SW 1271 (cell line): Measurements from ENCODE around the gene ZNF598.
"Not testable (repeated sequence)": the region's sequence is repeated elsewhere in the genome, so short reads cannot be mapped to it uniquely, and the experiment has no call there.

Experiments used
- DNase-seq, 2 experiments: peaks; one replicate each; lab custom pipeline; 2025; lab: John Stamatoyannopoulos, UW

ZNF598 gene

DNA sequence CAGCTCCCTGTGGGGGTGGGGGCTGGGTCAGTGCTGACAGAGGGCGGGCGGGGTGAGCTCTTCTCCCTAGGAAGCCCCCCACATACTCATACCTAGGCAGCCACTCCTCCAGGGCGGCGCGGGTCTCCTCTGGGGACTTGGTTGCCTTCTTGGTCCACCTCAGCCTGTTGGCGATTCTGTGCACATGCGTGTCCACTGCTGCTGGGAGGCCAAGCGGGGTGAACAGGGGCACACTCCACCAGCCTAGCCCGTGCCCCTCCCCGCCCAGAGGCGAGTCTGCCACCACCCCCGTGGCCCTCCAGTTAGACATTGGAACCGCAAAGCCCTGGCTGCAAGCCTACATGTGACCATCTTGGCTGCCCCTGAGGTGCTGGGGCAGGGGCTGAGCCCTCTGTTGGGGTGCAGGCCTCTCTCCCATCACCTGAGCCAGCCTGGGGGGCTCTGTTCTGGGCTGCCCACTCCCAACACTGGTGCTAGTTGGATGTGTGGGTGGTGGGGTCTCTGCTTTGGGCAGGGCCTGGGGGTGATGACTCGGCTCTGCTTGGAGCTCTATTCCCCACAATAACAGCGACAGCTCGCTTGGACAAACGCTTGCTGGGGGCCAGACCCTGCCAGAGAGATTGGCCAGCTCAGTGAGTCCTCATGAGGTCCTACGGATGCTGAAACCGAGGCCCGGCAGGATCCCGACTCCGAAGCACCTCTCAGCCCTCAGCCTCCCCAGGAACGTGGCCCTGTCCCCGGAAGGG, 30.6 kb upstream of the ZNF598 start:
- DNase-seq, result no peak

DNA sequence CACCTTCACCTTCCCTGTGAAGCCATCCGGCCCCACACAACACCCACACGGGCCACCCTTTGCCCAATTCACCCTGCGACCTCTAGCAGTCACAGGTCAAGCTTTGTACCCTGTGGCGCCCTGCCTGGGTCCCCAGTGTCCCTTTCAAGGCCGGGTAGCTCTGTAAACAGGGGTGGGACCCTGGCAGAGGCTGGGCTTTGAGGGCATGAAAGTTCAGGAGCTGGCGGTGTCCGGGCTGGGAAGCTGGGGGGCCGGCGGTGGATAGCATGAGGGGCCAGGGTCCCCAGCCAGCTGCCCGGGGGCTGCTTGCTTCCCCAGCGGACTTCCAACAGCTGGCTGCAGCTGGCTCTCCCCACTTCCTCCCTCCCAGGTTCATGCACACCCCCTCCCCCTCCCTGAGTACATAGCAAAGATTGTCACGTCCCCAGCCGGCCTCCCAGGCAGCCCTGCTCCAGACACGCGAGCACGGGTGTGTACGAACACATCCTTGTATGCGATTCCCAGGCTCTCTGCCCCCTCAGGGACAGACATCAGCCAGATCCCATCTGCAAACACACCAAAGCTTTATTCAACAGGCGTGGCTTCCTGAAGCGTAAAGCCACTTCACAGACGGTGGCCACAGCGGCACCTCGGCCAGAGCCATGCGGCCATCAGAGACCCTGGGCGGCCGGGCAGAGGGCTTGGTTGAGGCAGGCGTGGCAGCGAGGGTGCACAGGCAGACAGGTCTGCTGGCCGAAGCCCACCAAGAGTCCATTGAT, 29.8 kb upstream of the ZNF598 start:
- no peak for DNase-seq

DNA sequence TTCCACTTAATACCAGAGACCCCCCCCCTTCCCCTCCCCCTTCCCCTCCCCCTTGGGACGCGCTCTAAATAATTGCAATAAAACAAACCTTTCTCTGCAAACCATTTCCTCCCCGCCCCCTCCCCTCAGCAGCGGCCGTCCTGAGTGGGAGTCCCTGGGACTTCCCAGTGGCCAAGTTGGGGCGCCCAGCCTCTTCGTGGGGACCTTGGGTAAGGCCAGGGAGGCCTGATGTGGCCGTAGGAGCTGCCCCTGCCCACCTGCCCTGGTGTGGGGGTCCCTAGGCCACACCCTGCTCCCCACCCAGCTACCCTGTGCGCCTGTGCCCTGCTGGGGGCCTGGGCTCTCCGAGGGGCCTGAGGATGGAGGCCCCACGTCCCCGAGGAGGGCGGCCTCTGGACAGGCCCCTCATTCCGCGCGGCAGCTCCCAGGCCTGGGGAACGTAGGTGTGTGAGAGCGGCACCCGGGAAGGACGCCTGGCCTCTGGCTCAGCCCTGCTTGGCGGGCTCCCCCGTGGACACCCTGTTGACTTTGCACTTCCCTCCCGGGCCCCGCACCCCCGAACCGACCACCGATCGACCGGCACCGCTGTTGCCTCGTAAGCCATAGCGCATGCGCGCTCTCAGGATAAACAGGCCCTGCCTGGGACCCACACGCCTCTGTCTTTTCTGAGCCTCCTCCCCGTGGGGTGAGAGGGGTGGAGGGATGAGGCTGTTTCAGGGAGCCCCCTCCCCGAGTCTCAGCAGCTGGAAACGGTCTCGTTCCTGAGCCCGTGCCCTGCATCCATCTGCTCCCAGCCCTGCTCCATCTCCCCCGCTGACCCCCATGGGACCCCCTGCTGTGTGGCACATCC, 29.0 kb upstream of the ZNF598 start:
- no peak for DNase-seq

DNA sequence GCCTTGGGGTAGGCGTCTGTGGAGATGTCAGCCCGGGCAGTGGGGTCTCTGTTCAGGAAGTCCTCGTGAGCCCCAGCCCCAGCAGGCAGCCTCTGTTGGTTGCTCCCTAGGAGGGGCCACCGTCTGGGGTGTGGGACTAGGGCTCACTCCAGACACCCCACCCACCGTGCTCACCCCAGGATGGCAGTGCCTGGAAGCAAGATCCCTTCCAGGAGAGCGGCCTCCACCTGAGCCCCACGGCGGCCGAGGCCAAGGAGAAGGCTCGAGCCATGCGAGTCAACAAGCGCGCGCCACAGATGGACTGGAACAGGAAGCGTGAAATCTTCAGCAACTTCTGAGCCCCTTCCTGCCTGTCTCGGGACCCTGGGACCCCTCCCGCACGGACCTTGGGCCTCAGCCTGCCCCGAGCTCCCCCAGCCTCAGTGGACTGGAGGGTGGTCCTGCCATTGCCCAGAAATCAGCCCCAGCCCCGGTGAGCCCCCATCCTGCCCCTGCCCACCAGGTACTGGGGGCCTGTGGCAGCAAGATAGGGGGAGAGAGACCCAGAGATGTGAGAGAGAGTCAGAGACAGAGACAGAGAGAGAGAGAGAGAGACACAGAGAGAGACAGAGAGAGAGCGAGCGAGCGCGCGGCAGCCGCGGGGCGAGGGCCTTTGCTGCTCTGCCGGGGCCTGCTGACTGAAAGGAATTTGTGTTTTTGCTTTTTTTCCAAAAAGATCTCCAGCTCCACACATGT, 28.2 kb upstream of the ZNF598 start:
- DNase-seq, result no peak

DNA sequence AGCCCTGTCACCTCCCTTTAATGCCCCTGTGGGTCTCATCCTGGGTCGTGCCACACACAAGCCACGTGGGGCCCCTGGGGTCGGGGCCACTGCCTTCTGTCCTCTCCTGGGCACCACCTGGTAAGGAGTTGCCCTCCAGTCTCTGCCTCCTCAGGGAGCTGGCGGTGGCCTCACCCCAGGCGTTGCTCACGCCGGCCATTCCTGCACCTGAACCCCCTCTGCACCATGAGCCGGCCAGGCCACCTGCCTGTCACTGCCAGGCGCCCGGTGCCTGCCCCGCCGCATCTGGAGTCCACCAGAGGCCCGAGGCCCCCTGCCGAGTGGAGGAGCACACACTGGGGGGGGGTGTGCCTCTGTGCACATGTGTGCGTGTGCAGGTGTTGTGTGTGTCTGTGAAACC, 27.5 kb upstream of the ZNF598 start:
- DNase-seq, result no peak

DNA sequence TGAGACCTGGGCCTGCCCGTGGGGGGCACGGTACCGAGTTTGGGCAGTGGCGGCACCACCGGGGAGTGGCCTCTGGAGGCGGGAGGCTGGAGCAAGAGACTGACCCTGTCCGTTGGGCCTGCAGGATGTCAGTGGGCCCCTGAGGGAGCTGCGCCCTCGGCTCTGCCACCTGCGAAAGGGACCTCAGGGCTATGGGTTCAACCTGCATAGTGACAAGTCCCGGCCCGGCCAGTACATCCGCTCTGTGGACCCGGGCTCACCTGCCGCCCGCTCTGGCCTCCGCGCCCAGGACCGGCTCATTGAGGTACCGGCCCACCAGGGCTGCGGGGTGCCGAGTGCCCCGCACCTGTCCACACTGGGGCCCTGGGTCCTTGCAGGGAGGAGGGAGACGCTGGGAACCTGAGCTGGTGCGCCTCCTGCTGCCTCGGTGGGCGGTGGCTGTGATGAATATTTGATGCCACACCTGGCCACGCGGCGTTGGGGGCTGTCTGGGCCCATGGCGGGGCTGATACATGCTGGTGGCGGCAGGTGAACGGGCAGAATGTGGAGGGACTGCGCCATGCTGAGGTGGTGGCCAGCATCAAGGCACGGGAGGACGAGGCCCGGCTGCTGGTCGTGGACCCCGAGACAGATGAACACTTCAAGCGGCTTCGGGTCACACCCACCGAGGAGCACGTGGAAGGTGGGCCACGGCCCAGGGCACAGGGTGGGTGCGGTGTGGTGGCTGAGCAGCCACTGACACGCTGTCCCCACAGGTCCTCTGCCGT, 26.8 kb upstream of the ZNF598 start:
- DNase-seq, result no peak

DNA sequence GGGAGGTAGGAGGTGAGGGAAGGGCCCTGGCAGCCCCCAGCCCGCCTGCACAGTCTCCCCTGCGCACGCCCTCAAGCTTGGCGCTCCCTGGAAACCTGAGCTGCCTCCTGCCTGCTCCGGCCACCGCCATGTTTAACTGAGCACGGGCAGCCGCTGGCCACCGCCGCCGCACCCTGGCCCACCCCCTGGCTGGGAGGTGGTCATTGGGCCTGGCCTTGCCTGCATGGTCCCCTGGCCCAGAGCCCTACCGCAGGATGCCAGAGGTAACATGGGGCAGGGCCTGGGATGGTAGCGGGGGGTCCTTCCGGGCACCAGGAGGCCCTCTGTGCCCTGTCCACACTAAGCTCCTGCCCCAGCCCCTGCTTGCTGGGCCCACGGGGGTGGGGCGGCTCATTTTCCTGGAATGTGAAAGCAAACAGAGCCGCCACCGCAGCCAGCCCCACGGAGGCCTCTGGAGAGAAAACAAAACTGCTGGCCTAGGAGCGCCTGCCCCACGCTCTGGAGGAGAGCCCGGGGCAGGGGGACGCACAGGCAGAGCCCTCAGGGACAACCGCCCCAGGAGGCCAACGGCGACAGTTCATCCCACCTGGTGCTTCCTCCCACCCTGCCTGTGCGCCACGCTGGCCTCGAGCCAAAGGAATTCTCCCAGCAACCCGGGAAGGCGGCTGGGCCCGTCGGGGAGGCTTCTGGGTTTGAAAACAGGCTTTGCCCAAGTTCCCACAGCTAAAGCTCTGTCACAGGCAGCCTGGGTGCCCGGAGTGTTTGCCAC, 26.0 kb upstream of the ZNF598 start:
- no peak for DNase-seq

DNA sequence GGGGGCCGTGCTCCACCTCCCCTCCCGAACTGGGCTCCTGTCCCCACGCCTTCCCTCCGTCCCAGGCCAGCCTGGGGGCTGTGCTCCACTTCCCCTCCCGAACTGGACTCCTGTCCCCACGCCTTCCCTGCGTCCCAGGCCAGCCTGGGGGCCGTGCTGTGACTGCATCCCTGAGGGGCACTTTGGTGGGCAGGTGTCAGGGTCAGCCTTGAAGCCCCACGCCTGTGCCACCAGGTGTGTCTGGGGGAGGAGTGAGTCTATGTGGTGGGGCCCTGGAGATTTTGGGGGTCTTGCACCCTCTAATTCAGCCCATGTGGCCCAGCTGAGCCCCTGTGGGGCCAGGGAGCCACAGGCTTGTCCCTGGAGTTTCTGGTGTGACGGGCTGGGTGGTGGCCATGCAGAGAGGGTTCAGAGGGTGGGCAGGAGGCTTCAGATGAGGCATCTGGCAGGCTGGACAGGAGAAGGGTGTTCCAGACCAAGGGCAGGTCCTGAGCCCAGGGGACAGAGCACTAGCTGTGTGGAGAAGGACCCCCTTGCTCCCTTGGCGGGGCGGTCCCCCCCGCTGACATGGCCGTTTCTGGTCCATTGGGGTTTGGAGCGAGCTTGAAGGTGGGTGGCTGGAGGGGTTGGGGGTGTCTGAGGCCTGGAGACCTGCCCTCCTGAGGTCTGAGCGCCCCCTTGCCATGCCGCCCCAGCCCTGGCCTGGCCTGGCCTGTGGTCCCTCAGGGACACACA, 25.2 kb upstream of the ZNF598 start:
- DNase-seq, result no peak

DNA sequence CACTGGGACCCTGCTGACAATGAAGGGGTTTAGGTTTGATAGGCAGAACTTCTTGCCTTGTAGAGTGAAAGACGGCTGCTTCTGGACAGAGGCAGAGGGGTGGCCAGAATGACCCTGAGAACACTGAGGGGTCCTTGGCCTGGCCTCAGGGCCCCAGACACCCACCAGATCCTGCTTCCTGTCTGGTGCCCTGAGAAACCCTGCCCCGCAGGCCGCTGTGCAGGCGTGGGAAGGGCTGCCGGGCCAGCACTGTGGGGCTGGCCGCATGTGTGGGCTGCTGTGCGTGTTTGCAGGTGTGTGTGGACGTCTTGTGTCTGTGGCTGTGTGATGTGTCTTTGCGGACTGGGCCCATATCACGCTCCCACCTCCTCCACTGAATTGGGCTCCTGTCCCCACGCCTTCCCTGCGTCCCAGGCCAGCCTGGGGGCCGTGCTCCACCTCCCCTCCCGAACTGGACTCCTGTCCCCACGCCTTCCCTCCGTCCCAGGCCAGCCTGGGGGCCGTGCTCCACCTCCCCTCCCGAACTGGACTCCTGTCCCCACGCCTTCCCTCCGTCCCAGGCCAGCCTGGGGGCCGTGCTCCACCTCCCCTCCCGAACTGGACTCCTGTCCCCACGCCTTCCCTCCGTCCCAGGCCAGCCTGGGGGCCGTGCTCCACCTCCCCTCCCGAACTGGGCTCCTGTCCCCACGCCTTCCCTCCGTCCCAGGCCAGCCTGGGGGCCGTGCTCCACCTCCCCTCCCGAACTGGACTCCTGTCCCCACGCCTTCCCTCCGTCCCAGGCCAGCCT, 24.5 kb upstream of the ZNF598 start:
- not testable (repeated sequence) for DNase-seq

DNA sequence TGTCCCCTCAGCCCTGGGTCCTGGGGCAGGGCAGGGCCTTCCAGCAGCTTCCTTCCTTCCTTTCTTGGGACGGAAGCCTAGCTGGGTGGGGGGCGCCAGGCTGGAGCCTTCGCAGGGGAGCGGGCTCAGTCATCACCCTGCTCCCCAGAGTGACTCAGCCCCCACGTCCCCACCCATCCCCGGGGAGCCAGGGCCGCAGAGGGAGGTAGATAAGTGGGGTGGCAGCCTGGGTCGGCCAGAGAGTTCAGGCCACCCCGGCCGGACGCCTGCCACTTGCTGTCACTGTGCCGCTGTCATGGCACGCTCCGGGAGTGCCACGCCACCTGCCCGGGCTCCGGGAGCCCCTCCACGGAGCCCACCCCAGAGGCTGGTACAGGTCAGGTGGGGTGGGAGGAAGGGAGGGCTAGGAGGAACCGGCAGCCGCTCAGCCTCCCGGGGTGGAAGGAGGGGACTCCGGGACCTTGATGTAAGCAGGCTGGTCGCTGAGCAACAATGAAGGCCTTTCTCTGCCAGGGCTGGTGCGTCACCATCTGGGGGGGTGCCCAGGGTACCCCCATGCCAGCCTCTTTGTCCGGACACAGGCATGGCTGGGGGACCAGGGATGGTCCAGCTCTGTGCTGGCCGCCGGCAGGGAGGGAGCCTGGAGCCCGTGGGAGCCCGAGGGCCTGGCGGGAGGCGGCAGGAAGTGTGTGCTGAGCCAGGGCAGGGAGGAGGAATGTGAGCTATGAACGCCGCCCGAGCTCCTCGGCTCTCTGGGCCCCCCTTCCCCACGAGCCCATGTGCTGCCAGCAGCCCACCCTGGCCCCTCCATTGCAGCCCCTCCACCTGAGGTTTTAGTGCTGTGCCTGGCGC, 23.7 kb upstream of the ZNF598 start:
- DNase-seq, result no peak

DNA sequence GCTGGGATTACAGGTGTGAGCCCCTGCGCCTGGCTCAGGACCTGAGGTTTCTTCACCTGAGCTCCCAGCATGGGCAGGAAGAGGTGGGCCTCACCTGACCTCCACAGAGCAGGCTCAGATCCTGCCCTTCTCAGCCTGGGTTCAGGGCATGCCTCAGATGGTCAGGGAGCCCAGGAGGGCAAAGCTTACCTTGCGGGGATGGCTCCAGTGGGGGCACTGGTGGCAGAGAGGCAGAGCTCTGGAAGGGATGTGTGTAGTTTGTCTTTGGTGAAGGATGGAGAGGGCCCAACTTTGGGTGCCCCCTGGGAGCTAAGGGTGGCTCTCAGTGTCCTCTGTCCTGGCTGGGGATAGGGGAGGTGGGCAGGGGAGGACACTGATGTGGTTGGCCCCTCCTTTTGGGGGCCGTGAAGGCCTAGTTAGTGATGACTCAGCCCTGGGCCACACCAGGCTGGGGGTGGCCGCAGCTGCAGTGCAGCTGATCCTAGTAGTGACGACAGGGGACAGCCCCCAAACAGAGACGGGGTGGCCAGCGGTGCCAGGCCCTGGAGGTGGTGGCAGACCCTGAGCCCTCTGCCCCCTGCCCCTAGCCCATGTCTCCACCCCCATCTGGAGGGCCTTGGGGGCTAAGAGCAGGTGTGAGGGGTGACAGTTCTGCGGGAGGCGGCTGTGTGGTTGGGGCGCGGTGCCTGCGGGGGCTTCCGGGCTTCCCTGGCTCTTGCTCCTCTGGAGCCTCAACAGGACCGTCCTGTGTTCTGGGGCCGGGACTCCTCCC, 22.9 kb upstream of the ZNF598 start:
- DNase-seq, result no peak

DNA sequence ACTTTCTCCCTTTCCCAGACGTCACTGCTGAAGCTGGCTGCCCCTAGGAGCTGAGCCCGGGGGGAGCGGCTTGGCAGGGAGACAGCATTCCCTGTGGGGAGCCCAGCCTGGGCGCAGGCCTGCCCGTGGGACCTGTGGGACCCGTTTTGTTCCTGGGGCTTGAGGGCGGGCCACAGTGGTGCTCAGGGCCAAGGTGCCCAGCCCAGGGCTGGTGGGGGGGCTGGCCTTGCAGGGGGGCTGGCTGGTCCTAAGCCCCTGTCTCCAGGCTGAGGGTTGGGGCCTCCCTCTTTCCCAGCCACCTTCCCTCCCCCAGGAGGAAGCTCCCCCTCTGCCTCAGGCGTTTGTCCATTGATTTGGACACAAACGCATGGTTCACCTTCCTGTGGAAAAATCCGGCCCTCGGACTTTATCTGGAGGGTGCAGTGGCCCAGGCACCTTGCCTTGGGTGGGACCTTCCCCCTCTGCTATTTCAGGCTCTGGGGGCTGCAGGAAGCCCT, 21.5 kb upstream of the ZNF598 start:
- no peak for DNase-seq

DNA sequence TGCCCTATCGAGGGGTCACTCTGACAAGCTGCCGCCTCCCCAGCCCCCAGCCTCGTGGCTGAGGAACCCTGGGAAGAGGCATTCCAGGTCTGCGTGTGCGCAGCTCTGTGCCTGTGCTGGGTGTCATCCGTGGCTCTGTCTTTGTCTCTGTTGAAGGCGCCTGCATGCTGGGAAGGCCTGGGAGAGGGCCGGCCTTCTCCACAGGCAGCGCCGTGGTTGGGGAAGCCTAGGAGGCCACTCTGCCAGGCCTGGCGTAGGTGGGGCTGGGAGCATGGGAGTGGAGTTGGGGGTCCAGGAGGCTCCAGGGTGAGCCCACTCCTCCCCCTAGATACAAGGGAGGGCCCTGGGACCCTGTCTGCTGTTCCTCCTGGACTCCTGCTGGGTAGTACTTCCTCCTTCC, 20.4 kb upstream of the ZNF598 start:
- no peak for DNase-seq

DNA sequence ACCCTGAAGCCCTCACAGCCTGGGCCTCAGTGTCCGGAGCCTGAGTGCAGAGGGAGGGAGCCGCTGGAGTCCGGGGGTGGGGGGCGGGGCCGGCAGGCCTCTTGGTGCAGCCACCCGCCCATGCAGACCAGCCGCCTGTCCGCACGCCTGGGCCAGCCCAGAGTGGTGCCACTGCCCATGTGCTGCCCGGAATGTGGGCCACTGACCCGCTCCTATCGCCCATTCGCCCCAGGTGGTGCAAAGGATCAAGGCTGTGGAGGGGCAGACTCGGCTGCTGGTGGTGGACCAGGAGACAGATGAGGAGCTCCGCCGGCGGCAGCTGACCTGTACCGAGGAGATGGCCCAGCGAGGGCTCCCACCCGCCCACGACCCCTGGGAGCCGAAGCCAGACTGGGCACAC, 19.7 kb upstream of the ZNF598 start:
- DNase-seq, result no peak

DNA sequence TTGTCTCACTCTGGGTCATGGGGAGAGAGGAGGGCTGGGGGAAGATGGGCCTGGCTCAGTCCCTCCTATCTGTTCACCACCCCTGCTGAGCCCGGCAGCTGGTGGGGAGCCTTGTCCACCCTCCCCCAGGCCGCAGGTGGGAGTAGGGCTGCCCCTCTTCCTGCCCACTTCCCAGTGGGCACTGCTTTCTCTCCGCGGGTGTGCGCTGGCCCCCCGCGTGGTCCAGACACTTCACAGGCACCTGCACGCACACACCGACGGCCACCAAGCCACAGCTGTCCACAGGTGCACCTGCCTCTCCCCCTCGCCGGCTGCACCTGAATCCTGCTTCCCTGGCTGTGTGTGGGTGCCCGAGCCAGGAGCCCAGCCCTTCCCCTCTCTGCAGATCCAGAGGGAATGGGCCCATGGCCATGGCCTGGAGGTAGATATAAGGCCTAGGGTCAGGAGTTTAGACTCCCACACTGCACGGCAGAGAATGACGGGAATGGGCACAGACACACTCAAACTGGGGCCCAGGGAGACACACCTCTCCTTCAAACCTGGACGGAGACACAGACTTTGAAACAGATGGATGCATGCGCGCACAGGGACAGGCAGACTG, 19.1 kb upstream of the ZNF598 start:
- no peak for DNase-seq

DNA sequence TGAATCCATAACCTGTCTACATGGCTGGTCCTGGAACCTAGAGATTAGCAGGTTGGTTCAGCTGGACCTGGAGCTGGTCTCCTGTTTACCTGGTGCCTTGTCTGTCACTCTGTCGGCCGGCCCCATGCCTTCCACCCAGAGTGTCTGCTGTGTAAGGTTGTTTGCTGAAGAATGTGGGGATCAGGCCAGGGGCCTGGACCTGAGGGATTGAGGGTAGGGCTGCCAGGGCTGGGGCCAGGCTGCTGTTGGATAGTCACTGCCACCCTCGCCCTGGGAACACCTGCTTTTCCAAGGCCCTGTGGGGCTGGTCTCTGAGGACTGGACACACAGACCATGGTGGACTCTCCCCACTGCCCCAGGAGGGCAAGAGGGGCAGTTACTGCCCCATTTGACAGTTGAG, 18.5 kb upstream of the ZNF598 start:
- DNase-seq, result no peak
